AG10803 (cell line): Measurements from ENCODE around the gene ZCCHC7.

ENCODE experiments used
- DNase-seq: peaks from one replicate; pipeline ENCODE4 v3.0.0; 2010; ENCODE audit warnings: low read depth
- H3K4me3 ChIP-seq: 2 replicates; pipeline ENCODE4 v1.5.1; 2011; ENCODE audit warnings: mild to moderate bottlenecking, low read length, control low read depth
- CTCF ChIP-seq: conservative IDR thresholded peaks from 2 replicates; pipeline ENCODE4 v1.5.1; 2011; ENCODE audit warnings: mild to moderate bottlenecking, low read length, control low read depth, inconsistent platforms

The ZCCHC7 gene

GRCh38 chr9:37373621-37374020, 253.2 kb downstream of the ZCCHC7 start:
- TF ChIP-seq CTCF, result no peak
- DNase-seq, result no peak
- no peak overlapping the region for H3K4me3 ChIP-seq

GRCh38 chr9:37374892-37375291, 254.5 kb downstream of the ZCCHC7 start:
- DNase-seq, result no peak
- H3K4me3 ChIP-seq, result no peak overlapping the region
- no peak for TF ChIP-seq CTCF

- no peak for TF ChIP-seq CTCF
- no peak for DNase-seq
- H3K4me3 ChIP-seq, result no peak overlapping the region
Measured at GRCh38 chr9:37377688-37378612, 257.6 kb downstream of the ZCCHC7 start.

- DNase-seq, result no peak
- no peak for TF ChIP-seq CTCF
- no peak overlapping the region for H3K4me3 ChIP-seq
Measured at GRCh38 chr9:37378613-37379004, 258.2 kb downstream of the ZCCHC7 start.

GRCh38 chr9:37379835-37380234, 259.5 kb downstream of the ZCCHC7 start:
- no peak for DNase-seq
- TF ChIP-seq CTCF, result no peak
- no peak overlapping the region for H3K4me3 ChIP-seq

GRCh38 chr9:37380570-37380969, 260.2 kb downstream of the ZCCHC7 start:
- no peak for TF ChIP-seq CTCF
- DNase-seq, result no peak
- no peak overlapping the region for H3K4me3 ChIP-seq

- DNase-seq, result no peak
- TF ChIP-seq CTCF, result no peak
- H3K4me3 ChIP-seq, result no peak overlapping the region
Measured at GRCh38 chr9:37381094-37381741, 260.8 kb downstream of the ZCCHC7 start.
